Mononuclear cell (primary cell): ENCODE results near the gene RTN4R. TPM values are rescaled to one million over a fixed set of nuclear protein-coding genes. Genes with fewer than 3 reads are reported as not detected.
"Not testable (repeated sequence)": the region's sequence is repeated elsewhere in the genome, so short reads cannot be mapped to it uniquely, and the experiment has no call there.

Experiments
- H3K27me3 ChIP-seq: 2 replicates; pipeline ENCODE4 v1.6.0; 2011; ENCODE audit warnings: low read length, control low read depth; ENCODE audit not compliant: insufficient read depth
- H3K4me1 ChIP-seq: 2 replicates; pipeline ENCODE4 v1.5.1; 2011; ENCODE audit warnings: mild to moderate bottlenecking, low read length, control low read depth; ENCODE audit not compliant: insufficient read depth
- H3K4me3 ChIP-seq: 2 replicates; pipeline ENCODE4 v1.5.1; 2011; ENCODE audit warnings: mild to moderate bottlenecking, low read length, moderate library complexity
- H3K9me3 ChIP-seq: 2 replicates; pipeline ENCODE4 v1.5.1; 2011; ENCODE audit warnings: low read depth, mild to moderate bottlenecking, control low read depth, low read length
- total RNA-seq: library from RNA; depleted of rRNA; stranded (reverse); fragments of >200 nt; gene quantifications from one replicate; pipeline ENCODE4 v1.2.3, GENCODE V29; 2012

The RTN4R gene
- total RNA-seq, 1 donor: 0.21 TPM

DNA sequence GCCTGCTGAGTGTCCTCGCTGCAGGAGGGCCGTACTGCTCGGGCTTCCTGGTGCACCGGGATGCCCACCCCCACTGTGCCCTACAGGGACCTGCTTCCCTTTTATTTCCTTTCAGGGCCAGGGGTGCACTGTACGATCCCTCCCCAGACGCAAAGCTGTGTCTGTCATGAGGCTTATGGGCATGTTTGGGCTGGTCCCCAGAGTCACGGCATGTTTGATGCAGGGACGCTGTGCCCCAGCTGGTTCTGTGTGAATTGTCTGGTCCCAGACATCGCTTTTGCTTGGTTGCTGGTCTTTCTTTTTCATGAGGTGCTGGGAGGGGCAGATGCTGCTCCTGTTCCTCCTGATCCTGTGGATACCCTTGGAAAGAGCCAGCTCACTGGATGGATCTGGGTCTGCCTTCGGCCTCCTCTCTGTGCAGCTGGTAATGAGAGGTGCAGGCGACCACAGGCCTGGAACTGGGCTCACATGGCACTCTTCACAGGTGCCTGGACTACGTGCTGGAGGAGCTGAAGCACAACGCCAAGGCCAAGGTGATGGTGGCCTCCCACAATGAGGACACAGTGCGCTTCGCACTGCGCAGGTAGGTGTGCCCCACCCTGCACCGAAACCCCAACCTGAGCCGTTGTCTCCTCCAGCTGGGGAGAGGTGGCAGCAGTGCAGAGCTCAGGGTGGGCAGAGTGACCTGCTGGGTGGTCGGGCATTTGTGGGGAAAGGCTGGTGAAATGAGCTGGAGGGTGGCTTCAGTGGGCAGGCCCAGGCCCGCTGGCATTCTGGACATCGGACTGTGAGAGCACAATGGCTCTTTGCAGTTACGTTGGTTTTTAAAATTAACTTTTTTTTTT lies 40.9 kb upstream of the RTN4R start:
- not testable (repeated sequence) for H3K4me1 ChIP-seq, H3K27me3 ChIP-seq, H3K9me3 ChIP-seq, H3K4me3 ChIP-seq

DNA sequence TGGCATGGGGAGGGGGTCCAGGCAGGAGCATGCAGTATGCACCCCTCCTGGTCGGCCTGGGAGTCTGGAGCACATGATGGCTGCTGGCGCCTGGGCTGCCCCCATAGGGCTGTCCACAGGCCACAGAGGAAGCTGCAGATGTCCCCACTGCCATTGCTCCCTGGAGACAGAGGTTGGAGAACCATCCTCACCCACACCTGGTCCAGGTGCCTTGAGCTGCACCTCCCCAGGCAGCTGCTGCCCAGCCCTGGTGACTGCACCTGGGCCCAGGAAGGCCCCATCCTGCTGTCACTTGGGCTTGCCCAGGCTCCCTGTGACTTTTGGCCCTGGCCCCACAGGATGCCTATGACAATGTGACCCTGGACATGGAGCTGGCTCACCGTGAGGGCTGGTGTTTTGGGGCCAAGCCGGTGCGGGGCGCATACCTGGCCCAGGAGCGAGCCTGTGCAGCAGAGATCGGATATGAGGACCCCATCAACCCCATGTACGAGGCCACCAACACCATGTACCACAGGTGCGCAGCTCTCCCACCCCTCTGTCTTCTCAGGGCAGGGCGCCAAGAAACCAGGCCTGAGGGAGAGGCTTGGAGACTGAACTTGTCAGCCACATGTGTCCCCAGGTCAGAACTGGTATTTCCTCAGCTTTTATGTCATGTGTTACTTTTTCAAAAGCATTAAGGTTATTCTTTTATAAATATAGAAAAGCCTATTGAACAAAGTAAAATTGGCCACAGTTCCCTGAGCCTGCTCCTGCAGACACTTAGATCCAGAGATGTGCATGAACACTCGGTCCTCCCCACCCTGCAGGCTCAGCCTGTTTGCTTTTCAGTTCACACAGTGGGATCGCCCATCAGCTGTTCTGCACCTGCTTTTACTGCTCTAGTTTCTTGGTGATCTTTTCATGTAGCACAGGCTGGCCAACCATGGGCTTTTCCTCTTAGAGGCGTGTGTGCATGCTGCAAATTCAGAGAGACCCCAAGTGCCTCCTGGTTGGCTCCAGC lies 39.6 kb upstream of the RTN4R start:
- H3K4me1 ChIP-seq, H3K9me3 ChIP-seq, H3K27me3 ChIP-seq, H3K4me3 ChIP-seq: not testable (repeated sequence)

DNA sequence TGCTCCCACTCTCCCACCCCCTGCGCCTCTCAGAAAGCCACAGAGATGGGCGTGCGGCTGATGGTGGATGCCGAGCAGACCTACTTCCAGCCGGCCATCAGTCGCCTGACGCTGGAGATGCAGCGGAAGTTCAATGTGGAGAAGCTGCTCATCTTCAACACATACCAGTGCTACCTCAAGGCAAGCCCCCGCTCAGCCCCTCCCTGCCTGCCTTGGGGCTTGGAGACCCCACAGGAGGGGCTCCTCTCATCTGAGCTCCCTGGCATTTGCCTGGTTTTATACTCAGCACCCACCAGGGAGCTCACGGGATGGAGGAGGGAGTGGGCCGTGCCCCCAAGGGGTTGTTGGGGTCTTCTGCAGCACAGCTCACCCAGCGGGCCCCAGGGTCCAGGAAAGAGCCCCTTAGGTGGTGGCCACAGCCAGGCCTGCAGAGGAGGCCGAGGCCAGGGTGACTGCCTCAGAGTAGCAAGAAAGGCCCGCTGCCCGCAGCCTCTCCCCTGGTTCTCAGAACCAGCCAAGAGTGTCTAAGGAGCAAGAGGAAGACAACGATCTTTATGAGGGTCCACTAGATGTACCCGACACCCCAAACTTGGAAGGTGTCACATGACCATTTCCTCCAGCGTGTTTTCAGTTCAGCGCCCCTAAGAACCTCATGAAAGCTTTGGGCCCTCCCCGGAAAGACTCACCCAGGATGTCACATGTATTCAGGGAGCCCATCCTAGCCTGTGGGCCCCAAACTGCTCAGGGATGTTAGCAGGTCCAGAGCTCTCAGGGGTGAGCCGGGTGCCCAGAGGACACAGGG lies 38.7 kb upstream of the RTN4R start:
- not testable (repeated sequence) for H3K4me3 ChIP-seq, H3K27me3 ChIP-seq, H3K4me1 ChIP-seq, H3K9me3 ChIP-seq

DNA sequence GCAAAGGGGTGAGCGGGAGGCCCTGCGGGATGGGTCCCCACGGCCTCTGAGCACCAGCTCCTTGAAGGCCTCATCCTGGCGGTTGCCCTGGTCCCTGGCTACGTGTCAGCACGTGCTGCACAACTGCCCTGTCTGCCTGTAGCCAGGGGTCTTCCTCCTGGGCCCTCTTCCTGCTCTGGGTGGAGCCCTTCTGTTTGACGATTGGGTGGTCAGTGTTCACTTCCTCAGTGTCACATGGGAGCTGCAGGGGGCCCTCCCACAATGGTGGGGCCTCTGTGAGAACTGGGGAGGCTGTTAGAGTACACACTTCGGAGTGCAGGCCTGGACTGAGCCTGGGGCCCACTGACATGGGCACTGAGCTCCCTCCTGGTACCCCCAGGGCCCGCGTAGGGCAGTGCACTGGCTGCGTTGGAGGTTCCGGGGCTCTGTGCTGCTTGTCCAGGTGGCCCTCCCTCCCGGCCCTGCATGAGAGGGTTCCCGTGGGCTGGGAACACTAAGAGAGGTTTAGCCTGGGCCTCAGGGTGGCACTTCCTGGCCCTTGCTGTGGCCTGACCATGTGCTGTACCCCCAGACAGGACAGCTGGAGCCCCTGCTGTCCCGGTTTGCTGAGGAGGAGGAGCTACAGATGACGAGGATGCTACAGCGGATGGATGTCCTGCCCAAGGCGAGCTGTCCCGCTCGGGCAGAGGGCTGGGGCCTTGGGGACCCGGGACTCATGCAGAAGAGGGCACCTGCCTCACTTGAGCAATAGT lies 38.0 kb upstream of the RTN4R start:
- no peaks in the 10 kb centered on the region for H3K9me3 ChIP-seq
- no peaks in the 10 kb centered on the region for H3K4me1 ChIP-seq
- no peaks in the 10 kb centered on the region for H3K27me3 ChIP-seq
- no peak overlapping the region for H3K4me3 ChIP-seq

DNA sequence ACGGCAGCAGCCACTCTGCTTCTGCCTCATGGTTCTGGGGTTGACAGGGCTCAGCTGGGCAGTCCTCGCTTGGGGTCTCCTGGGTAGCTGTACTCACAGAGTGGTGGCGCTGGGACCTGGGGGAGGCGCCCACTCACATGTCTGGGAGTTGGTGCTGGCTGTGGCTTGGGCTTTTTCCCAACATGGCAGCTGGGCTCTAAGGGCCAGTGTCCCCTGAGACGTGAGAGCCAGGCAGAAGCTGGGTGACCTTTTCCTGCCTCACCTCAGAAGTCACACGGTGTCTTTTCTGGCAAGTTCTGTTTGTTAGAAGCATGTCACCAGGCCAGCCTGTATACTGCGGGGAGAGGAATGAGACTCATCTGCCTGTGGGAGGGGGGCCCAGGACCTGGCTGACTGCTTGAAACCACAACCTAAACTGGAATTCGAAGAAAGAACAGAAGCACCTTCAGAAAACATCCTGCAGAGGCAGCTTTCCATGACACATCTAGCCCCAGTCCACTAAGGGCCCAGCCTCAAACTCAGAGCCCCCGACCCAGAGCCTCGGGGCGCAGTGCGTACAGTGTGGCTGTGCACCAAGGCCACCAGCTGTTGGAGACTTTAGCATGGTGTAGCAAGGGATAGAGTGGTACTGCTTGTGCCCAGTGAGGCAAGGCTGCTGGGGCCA lies 37.2 kb upstream of the RTN4R start:
- H3K4me3 ChIP-seq, H3K27me3 ChIP-seq, H3K9me3 ChIP-seq, H3K4me1 ChIP-seq: not testable (repeated sequence)

DNA sequence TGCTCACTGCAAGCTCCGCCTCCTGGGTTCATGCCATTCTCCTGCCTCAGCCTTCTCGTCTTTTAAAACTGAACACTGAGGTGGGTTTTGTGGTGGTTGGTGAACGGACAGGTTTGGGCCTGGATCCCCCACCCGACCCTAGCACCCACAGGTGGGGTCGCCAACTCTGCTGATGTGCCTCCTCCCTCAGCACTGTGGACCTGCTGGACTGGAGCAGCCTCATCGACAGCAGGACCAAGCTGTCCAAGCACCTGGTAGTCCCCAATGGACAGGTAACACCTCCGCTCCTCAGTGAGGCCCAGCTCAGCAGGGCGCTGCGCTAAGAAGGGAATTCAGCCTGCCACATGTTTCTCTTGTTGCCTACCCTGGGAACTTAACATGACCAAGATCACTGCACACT lies 36.5 kb upstream of the RTN4R start:
- Histone ChIP-seq H3K4me1 (peaks cover 6% of the 10 kb centered on the region), H3K4me3 (no peak overlapping the region), H3K9me3 (no peaks in the 10 kb centered on the region), H3K27me3 (no peaks in the 10 kb centered on the region)

DNA sequence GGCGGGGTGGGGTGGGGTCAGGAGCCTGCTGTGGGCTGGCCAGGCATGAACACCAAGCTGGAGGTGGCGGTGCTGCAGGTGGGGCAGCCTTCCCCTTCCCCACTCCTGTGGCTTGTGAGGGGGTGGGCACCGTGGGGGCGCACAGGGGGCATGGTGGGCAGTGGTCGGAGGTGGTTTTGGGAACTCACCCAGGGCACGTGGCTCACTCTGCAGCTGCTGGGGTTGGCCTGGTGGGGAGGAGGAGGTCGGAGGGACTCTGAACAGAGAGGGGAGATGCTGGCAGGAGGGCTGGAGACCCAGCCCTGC lies 35.1 kb upstream of the RTN4R start:
- not testable (repeated sequence) for H3K4me1 ChIP-seq, H3K27me3 ChIP-seq, H3K4me3 ChIP-seq, H3K9me3 ChIP-seq

DNA sequence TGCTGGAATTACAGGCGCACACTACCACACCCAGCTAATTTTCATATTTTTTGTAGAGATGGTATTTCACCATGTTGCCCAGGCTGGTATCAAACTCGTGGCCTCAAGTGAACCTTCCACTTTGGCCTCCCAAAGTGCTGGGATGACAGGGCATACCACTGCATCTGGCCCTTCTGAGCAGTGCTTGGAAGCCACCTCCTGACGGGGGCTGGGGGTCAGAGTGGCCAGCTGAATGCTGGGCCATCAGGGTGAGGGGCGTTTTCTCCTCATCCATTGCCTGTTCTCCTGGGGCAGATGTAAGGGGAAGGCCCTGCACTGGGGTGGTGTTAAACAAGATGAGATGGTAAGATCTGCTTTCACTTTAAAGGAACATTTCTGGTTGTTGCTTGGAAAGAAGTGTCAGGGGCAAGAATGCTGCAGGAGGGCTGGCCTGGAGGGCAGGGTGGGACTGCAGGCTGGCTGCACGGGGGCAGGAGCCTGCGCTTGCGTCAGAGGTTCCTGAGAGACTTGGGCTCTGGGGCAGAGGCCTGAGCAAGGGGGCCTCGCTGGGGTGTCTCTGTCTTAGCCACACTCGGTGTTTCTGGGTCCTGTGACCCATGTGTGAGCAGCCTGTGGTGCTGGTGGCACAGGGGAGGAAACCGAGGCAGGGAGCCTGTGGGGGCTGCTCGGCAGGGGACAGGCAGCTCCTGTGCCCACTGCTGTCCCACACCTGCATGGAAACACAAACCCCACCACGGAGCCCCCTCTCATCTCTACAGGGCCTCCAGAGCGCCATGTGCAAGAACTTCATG lies 34.5 kb upstream of the RTN4R start:
- Histone ChIP-seq H3K9me3 (no peaks in the 10 kb centered on the region), H3K27me3 (no peaks in the 10 kb centered on the region), H3K4me3 (no peak overlapping the region), H3K4me1 (peaks cover 7% of the 10 kb centered on the region)

DNA sequence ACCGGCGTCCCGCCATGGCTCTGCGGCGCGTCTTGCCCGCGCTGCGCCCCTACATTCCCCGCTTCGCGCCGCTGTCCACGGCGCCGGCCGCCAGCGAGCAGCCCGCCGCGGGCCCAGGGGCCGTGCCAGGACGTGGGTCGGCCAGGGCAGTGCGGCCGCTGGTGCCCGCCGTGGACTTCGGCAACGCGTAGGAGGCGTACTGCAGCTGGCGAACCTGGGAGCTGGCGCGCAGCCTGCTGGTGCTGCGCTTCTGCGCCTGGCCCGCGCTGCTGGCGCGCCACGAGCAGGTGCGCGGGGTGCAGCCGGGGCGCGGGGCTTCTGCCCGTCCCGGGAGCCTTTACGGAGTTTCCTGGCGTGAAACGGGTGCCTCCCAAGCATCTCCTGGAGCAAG lies 31.6 kb upstream of the RTN4R start:
- Histone ChIP-seq H3K4me3 (no peak overlapping the region), H3K27me3 (no peaks in the 10 kb centered on the region), H3K4me1 (peaks cover 7% of the 10 kb centered on the region), H3K9me3 (no peaks in the 10 kb centered on the region)

DNA sequence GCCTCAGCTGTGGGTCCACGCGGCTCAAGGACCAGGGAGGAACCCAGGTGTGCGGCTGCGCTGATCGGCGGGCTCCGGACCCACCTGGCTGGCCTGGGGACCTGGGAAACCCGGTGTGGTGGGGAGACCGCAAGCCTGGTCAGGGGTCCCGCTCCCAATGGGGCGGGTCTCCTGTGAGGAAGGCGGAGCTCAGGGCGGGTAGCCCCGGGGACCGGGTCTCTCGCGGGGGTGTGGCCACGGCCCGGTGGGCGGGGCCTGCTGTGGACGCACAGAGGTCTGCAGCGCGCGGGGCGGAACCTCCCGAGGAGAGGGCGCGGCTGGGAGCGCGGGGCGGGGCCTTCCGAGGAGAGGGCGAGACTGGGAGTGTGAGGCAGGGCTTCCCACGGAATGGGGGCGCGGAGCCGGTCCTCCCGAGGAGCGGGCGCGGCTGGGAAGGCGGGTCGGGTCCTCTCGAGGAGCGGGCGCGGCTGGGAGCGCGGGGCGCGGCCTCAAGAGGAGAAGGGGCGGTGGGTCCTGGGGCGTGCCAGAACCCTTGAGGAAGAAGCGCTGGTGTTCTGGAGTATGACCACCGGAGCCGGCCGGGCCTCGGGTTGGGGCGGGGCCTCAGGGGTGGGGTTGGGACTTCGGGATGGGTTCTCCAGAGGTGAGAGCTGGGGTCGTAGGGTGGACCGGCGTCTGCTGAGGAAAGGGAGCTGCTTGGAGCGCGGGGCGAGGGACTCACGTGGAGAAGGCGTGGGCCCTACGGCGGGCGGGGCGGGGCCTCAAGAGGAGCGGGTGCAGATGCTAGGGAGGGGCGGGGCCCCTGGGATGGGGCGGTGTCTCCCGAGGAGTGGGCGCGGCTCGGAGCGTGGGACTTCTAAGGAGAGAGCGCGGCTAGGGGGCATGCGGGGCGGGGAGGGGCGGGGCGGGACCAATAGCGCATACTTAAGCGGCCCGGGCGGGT lies 31.0 kb upstream of the RTN4R start:
- peaks cover 7% of the 10 kb centered on the region for H3K4me1 ChIP-seq

DNA sequence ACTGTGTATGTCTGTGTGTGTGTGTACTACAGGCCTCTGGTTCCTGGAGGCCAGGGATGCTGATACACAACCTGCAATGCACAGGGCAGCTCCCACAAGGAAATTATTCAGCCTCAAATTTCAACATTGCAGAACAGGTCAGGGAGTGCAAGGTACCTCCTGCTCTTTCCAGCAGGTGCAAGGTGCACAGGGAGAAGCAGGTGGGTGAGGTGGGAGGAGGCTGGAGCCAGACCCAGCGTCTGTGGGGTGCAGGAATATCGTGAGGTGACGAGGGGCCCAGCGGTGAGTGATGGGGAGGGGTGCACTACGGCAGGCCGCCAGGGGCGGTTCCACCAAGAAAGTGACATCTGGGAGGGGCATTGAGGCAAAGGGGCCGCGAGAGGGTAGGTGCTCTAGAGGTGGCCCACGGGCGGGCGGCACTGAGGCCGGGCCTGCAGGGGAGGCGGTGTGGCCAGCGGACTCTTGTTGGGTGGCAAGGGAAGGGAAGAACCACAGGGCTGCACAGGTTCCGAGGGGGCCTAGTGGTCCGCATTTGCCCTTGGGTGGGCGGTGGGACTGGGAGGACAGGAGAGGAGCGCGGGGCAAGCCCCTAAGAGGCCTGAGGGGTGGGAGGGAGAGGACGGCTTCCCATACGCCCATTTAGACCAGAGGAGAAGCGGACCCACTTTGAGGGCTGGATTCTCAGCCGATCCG lies 30.1 kb upstream of the RTN4R start:
- Histone ChIP-seq H3K27me3 (no peaks in the 10 kb centered on the region), H3K4me1 (peaks cover 7% of the 10 kb centered on the region), H3K4me3 (no peak overlapping the region), H3K9me3 (no peaks in the 10 kb centered on the region)

More for the DNA sequence above, 31.0 kb upstream of the RTN4R start:
- Histone ChIP-seq H3K27me3 (no peaks in the 10 kb centered on the region), H3K4me3 (peak overlapping the region; percentile 30), H3K9me3 (no peaks in the 10 kb centered on the region)

DNA sequence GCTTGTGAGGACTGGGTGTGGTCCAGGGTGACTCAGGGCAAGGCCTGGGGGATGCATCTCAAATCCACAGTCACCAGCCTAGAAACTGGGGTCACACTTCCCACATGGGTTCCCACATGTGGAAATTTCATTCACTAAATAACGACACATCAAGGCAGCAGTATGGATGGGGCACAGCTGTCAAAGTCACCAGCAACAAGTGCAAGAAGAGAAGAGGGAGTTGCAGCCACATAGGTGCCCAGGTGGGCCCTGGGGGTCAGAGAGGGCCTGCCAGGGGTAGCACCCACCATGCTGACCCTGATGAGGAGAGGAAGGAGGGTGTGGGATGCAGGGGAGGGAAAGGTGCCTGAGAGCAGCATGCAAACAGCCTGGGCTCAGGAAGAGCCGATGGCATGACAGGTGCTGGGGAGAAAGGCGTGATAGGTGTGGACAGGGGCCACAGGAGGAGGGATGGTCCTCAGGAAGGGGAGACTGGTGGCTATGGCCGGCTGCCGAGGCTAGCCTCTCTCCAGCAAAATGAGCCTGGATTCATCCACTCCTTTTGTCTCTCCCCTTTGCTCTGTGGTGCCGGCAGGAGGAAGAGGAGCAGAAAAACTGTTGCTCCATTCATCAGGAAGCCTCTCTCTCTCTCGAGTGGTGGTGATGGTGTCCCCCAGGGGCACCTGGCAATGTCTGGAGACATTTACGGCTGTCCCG lies 29.4 kb upstream of the RTN4R start:
- H3K27me3 ChIP-seq: no peaks in the 10 kb centered on the region
- H3K4me3 ChIP-seq: no peak overlapping the region
- H3K4me1 ChIP-seq: peaks cover 7% of the 10 kb centered on the region
- H3K9me3 ChIP-seq: no peaks in the 10 kb centered on the region
